Tongue (tissue), 2 donors: ENCODE data around the gene SAMD4A. TPM values are rescaled to one million over a fixed set of nuclear protein-coding genes. Genes with fewer than 3 reads are reported as not detected.

Experiments
- DNase-seq: peaks from one replicate; pipeline ENCODE4 v3.0.0-alpha.2; 2015
- total RNA-seq: library from RNA; depleted of rRNA; stranded (reverse); fragments of >200 nt; gene quantifications from one replicate; pipeline ENCODE4 v1.2.3, GENCODE V29; 2014

SAMD4A gene
- total RNA-seq, 1 donor from 2014 or later, result 95.8 TPM

DNA sequence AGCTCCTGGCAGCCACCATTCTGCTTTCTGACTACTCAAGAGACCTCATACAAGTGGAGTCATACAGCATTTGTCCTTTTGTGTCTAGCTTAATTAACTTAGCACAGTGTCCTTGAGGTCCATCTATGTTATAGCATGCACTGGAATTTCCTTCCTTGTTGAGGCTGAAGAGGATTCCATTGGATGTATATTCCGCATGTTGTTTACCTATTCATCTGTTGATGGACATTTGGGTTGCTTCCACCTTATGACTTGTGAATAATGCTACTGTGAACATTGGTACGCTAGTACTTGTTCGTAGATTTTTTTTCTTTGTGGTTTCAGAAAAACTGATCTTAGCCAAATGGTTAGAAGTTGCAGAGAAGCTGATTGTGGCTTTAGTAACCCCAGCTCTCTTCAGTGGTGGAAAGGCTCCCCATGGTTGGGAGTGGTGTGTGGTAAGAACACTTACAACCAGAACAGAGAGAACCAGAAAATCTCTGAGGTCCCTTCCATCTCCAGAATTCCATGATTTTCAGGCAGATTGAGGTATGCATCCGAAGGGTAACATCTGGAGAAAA lies 118.4 kb downstream of the SAMD4A start:
- no peak for DNase-seq

DNA sequence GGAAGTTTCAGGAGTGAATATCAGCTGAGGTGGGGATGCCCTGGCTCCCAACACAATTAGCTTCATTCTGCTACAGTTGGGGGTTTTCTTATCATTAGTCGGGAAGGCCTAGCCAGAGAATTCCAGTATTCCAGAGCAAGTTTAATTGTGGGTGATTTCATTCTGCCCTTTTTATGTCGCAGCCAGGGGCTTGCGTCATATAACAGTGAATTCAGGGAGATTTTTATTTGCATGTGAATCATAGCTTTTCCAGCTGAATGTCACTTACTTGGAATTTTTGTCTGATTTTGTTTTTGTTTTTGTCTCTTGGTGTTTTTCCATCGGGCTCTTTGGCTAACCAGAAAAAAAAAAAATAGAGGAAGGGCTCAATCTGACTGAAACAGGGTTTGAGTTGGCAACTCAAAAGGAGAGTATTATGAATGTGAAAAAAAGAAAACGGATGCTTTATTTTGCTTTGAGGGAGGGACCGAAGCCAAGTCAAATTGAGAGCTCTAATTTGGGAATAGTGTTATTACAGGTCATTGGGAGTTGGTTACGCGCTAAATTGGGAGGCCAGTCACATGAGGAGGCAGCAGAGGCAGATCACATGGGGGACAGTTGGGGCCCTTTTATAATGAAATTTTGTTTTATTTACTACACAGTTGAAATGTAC lies 119.4 kb downstream of the SAMD4A start:
- no peak for DNase-seq

DNA sequence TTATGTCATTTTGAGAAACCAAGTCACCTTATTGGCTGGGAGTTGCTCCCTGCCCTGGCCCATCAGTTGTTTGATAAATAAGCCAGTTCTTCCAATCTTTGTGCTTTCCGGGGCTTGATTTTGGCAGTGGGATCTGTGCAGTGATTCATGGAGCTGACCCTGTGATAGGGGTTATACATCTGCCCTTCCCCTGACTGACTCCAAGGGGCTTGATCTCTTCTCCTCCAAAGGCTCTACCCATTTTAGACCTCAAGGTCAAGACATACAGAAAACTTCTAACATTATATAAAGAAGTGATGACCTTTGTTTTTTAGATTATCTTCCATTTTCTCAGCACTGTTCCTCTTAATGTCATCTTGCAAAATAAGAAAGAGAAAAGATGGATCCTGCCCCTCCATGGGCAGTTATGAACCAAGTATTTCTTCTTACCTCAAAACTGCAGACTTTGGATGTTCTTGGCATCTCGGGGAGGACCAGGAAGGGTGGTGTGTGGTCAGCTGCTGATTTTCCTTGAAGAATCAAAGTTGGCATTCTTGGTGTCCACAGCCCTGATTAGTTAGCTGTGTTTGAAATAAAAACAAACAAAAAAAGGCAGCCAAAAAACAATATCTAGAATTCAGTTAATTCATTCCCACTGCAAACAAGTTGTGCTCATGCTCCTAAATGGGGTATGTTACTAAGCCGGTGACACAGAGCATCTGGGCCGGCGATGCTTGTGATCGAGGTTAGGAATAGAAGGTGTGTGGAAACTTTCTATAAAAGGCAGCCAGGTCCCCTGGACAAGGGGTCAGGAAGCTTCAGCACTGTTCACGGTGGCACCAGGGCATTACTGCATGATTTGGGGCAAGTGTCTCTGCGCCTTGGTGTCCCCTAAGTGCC lies 120.2 kb downstream of the SAMD4A start:
- no peak for DNase-seq

DNA sequence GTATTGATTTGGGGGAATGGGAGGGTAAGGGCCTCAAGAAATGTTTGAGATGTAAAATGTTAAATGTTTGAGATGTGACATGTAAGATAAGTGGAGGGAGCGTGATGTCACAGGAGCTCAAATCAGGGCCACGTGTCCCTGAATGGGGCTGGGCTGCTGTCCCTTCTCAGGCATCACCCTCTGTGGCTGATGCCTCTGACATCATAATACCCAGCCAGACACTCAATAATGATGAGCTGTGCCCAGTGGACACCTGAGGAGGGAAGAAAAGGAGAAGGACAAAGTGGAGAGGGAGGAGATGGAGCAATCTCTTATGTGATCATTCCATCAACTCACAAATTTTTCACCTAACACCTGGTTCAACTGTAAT lies 120.8 kb downstream of the SAMD4A start:
- DNase-seq, result no peak

DNA sequence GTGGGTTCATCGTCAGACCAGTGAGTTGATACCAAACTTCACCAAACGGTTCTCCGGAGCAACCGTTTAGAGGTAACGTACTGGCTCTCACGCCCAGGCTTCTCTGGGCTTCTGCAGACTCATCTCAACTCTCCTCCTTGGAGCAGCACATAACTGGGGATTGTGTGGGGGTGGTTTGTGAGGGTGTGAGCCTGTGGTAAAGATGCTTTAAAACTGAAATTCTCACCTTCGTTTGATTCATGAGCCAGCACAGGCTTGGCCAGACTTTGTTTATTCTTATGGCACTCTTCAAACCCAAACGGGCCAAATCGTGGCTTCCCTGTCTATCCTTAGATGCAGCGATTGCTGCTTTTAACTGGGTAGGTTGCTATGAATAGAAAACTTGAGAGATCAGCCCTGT lies 121.3 kb downstream of the SAMD4A start:
- DNase-seq, result no peak

DNA sequence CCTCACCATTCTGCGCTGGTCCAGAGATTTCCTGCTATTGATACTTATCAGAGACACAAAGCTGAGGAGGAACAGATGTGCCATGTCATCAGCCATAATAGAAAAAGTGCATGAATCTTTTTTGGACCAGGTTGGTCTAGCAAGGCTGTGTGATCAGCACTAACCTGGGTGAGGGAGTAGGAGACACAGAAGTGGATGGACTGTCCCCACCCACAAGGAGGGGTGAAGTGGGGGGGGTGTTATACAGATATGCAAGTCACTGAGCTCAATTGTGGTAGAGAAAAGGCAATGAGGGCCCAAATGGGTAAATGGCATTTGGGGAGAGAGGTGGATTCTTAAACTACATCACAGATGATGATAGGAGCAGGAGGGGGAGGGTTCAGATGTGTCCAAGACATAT lies 123.0 kb downstream of the SAMD4A start:
- no peak for DNase-seq

DNA sequence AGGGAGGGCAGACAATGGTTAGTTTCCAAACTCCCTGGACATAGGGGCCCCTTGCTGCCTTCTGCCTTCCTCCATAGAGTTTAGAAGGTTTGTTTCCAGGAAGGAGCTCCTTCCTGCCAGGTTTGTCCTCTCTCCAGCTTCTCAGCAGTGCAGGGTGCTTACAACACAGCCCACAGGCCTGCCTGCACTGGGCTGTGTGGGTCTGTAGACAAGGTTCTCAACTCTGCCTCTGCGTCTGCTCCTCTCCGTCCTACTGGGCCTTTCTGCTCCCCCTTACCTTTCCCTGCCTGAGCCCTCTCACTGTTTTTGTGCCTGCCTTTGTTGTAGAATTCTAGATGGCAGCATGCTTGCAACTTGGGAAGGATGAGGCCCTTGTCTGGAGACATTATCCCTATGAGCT lies 124.0 kb downstream of the SAMD4A start:
- no peak for DNase-seq

DNA sequence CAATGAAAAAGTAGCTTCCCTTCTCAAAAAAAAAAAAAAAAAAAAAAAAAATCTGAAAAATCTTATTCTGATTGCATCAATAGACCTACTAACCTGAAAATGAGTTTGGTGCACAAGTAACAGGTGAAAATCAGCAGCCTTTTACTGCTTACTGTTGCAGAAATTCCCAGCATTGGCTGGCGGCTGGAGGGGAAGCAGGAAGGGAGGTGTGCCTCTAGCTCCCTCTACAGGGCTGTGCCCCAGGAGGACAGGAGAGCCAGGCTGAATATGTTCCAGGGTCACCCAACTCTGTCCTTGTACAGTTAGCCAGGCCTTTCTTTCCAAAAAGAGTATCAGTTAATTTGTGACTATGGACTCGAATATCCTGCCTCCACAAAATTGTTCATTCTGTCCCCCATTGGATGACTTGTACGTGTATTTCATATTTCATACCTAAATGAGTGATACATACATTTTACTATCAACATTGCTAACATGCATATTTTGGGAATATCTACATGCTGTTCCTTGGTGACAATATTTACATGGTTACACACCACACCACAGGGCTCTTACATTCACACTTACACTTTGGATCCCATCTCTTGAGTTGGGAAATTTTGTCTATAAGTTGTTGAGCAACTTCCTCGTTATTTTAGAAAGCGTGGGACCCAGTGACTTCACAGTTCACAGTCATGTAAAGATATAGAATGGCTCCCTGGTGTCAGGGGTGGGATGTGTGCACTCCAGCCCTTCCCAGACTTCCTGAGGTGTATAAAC lies 124.8 kb downstream of the SAMD4A start:
- peak; percentile 88 for DNase-seq

DNA sequence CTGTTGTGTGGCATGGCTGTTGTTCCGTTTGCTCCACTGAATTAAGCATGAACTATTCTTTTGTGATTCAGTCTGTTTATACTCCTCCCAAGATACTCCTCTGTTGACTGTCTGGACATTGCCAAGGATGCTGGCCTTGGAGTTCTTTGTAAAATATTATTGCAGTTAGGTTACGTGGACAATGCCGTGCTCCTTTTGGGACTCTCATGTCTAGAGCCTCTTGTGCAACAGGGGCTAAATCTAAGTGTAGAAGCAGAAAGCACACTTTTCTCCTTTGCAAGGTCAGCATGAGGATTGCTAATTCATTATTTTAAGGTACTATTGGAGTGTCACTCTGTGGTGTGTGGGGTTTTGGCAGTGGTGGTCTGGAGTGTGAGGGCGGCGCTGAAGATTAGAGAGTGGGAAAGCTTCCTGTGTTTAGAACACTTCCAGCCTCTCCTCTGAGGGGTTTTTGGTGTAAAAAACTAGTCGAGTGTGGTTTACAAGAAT lies 125.4 kb downstream of the SAMD4A start:
- no peak for DNase-seq

DNA sequence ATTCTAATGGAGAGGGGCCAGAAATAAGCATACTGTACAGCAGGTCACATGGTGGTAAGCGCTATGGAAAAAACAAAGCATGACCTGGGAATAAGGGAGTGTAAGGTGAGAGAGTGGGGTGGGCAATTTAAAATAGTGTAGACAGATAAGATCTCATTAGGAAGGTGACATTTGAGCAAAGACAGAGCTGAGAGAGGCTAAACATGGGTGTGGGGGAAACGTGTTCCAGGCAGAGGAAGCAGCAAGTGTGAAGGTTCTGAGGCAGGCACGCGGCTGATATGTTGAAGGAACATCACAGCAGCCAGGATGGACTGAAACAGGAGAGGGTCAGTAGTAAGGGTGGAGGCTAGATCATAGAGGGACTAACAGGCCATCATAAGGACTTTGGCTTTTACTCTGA lies 126.8 kb downstream of the SAMD4A start:
- no peak for DNase-seq

DNA sequence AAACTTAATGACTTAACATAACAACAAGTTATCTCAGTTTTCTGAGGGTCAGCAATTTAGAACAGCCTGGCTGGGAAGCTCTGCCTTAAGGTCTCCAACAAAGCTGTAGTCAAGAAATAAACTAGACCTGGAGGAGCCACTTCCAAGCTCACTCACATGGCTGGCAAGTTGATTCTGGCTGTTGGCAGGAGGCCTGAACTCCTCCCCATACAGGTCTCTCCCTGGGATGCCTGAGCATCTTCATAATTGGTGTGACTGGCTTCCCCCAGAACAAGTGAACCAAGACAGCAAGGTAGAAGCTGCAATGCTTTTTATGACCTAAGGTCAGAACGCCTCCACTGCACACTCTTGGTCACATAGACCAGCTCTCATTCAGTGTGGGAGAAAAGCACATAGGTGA lies 128.3 kb downstream of the SAMD4A start:
- DNase-seq, result no peak

DNA sequence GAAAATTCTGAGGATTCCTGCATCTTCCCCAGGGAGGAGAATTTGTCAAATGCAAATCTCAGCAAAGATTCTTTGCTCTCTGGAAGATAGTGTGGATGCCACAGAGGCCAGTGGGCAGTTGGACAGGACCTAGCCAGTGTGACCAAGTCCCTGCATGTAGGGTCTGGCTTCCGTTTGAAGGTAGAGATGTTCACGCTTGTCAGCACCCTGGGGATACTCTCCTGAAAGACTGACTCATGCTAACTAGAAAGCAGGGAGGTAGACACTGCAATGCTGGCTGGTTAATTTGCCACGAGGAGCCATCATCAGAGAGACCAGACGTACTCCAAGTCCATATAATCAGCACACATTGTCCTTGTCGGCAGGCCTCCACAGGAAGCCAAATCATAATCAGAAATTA lies 130.1 kb downstream of the SAMD4A start:
- no peak for DNase-seq

DNA sequence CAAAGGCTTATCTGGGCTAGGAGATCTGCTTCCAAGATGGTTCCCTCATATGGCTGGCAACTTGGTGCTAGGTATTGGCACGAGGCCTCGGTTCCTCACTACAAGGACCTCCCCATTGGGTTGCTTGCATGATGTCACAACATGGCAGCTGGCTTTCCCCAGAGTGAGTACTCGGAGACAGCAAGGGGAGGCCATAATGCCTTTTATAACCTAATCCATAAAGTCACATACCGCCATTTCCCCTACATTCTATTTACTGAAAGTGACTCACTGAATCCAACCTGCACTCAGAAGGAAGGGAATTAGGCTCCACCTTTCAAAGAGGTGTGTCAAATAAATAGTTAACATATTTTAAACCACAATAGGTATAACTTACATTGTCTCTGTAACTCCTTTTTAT lies 130.9 kb downstream of the SAMD4A start:
- no peak for DNase-seq

DNA sequence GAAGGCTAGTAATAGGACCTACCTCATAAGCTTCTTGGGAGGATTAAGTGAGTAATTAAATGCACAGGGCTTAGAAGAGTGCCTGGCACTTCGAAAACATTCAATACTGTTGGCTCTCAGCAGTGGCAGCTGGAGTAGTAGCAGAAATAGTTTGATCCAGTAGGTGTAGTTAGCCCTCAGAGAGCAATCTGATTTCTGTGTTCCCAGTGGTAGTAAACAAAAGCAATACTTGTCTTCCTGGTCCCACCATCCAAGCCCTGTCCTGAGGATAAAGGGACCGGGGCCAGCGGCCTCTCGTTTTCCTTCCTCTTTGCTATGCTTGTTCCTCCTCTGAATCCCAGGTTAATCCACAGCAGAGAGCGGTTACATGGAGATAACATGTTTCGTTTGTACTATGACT lies 131.6 kb downstream of the SAMD4A start:
- DNase-seq, result no peak

DNA sequence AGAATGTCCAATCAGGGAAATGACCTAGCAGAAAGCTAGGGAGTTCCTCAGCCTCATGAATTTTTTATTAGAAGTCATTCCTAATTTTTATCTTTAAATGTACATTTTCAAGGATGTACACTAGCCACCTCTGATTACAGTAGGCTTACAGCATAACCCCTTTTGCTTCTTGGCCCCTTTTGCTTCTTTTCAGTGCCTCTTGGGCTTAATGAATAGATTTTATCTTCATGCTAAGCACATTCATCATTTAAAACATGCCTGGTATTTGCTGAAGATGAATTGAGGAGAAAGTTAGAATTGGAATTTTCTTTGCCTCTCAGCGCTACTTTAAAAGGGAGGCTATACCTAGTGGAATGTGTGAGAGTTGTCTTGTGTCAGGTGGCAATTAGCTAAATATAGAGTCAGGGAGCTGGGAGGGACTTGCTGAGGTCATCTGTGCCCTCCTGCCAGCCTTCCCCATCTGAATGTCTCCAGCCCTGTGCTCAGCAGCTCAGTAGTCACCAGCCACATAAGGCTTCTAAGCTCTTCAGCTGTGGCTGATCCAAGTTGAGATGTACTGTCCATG lies 132.1 kb downstream of the SAMD4A start:
- peak; percentile 66 for DNase-seq

DNA sequence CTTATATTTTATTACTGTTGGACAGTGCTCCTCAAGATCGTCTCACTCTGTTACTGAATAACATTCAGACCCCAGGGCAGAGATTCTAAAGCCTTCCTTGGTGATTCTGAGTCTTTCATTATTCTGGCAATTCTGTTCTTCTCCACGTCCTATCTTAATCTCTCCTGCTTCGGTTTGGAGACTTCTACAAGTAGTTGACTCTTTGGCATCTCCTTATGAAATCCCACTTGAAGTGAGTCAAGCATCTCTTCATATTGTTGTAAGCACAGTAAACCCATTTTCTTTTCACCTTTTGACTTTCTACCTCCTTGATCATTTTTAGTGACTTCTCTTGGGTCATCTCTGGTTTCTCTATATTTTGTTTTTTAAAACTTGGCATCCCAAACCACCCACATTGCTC lies 132.8 kb downstream of the SAMD4A start:
- no peak for DNase-seq

DNA sequence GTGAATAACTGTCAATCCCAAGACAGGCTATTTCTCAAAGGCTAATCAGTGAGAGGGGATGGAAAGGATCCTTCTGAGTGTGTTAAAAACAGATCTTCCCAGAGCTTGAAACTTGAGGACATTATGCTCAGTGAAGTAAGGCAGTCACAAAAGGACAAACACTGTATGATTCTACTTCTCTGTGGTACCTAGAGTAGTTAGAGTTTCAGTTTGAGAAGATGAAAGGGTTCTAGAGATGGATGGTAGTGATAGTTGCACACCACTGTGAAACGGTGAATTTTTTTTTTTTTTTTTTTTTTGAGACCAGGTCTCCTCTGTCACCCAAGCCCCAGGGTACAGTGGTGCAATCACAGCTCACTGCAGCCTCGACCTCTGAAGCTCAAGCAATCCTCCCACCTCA lies 133.8 kb downstream of the SAMD4A start:
- no peak for DNase-seq

DNA sequence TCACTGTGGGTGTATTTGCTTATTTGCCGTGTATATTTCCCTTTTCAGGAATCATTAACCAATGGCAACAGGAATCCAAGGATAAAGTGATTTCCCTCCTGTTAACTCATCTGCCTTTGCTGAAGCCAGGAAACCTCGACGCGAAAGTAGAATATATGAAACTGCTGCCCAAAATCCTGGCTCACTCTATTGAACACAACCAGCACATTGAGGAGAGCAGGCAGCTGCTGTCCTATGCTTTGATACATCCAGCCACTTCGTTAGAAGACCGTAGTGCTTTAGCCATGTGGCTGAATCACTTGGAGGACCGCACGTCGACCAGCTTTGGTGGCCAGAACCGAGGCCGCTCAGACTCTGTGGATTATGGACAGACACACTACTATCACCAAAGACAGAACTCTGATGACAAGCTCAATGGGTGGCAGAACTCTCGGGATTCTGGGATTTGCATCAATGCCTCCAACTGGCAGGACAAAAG lies 135.1 kb downstream of the SAMD4A start:
- DNase-seq, result no peak

DNA sequence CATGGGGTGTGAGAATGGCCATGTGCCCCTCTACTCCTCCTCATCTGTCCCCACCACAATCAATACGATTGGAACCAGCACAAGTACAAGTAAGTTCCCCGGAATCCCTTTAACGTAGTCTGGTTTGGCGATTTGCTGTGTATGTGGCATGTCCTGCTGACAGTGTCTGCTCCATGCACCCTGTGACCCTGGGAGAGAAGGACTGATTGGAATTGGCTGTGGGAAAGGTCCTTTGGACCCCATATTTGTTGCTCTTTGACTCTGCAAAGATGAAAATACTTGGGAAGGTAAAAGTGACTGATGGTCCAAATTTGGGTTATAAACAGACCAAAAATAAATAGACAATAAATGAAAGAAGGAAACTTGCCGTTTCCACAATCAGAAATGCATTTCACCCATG lies 135.6 kb downstream of the SAMD4A start:
- DNase-seq, result no peak

DNA sequence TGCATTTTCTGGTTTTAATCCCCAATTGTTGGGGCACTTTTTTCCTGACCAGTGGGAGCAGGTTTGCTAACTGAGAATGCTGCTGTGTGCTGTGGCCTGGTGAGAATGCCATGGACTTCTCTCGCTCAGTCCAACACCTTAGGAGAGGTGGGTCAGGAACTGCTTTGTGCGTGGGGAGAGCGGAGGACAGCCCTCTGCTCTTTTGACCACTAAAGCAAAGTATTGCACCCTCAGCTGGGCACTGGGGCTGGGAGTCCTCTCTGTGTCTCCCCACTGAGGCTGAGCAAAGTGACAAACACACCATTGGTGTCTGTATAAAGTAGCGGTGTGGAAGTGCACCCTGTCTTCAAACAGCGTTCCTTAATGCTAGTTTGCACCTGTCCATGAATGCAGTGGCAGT lies 136.2 kb downstream of the SAMD4A start:
- DNase-seq, result no peak

DNA sequence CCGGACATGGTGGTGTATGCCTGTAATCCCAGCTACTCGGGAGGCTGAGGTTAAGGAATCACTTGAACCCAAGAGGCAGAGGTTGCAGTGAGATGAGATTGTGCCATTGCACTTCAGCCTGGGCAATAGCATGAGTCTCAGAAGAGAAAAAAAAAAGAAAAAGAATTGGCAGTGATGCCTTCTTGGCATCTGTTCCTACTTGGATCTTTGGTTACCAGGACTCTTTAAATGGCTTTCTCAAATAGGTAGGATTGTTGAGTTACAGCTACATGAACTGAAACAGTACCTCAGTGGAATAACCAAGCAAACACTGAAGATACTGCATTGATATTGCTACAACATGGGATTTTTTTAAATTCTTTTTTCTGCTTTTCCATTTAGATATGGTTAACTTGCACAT lies 136.8 kb downstream of the SAMD4A start:
- no peak for DNase-seq

DNA sequence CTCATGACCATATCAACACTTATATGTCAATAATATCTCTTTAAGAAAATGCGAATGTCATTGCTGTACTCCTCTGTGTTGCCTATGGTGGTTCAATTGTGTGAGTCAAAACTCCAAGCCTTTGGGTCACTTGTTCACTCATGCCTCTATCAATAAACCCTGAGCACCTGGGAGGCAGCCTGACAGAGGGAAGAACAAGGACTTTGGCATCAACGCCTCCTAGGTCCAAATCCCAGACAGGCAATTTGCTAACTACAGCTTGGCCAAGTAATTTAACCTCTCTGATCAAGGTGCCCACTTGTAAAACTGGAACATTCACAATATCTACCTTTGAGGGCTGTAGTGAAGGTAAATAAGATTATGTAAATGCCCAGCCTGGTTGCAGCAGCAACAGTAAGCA lies 137.8 kb downstream of the SAMD4A start:
- no peak for DNase-seq
